NCI-H1092 treated with DMSO at 0.1 percent for 48 hours (cell line): ENCODE measurements around the gene ARID1B.

ENCODE experiments used
- DNase-seq: peaks from one replicate; lab custom pipeline; 2025; lab: John Stamatoyannopoulos, UW

ARID1B gene

DNA sequence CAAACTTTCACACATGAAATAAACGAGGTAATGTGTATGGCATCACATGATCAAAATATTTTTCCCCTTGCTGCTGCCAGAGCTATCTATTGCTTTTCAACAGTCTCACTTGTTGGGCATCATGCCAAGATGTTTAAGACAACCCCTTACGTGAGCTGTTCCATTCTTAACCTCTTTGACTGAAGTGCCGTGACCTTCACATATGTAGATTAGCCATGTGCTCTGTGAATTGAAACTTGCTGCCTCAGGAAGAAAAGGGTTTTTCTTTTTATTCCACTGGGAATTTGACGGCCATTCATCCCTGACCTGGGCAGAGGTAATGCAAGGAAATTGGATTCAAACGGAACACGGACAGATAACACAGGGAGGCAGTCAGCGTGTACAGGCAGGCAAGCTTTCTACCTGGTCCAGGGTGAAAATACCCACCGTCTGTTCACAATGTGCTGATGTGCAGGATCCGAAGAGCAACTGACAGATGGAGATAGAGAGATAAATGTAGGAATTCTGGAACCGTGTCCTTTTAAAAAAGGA is 14.2 kb downstream of the ARID1B start:
- DNase-seq: peak; percentile 64

GRCh38 chr6:156793200-156793599 is 16.0 kb downstream of the ARID1B start:
- no peak for DNase-seq

DNA sequence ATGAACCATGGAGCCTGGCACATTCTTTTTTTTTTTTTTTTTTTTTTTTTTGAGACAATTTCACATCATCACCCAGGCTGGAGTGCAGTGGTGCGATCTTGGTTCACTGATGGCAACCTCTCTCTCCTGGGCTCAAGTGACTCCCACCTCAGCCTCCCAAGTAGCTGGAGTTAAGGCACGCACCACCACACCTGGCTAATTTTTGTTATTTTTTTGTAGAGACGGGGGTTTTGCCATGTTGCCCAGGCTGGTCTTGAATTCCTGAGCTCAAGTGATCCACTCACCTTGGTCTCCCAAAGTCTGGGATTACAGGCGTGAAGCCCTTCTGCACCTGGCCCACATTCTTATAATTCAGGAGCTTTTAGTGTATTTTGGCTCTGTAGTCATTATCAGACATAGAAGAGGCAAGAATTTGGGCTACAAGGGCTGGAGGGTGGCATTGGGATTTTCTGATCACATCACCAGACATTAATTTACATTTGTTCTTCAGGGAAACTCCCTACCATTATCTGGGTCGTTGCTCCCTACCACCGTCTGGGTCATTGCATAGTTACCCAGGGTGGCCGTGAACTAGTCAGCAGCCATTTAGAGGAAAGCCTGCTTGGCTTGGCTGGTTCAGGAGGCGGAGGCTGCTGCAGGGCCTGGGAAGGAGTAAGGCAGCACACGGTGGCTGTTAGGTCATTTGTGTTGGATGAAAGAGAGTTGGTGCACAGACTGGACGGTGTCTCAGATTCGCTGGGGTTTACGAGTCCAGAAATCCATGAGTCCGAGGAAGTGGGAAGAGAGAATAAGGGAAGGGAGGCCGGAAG is 17.6 kb downstream of the ARID1B start:
- DNase-seq: no peak

DNA sequence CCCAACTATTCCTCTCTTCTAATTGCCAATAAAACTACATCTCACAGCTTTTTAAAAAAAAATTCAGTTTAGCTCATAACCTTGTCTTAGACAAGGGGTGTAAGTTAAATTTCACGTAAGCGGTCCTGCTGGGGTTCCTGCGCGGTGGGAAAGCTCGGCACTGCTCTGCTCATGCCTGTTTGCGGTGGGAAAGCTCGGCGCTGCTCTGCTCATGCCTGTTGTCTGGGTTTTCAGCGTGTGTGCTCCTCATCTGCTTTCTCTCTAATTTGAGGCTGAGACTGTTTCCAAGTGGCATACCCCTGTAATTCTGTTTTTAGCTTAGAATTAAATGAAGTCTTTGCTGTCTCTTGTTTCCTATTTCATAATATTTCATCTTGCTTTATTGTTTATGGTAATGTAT is 18.6 kb downstream of the ARID1B start:
- no peak for DNase-seq

DNA sequence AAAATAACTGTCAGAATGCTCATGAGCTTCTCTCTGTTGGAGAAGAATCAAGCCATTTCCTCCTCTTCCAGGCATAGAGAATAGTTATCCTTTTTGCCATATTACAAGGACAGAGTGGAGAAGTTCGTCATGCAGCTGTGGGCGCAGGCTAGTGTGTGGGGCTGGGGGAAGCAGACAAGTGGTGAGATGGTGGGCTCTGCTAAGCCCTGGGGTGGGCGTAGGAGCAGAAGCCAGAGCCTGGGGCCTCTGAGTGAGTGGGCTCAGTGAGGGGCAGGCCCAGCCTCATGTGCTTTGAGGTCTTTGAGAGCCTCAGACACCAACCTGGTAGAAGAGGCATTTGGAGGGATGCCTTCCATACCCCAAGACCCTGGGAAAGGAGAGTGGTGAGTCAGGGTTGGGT is 19.4 kb downstream of the ARID1B start:
- DNase-seq: no peak

GRCh38 chr6:156797901-156798735 is 20.9 kb downstream of the ARID1B start:
- no peak for DNase-seq

DNA sequence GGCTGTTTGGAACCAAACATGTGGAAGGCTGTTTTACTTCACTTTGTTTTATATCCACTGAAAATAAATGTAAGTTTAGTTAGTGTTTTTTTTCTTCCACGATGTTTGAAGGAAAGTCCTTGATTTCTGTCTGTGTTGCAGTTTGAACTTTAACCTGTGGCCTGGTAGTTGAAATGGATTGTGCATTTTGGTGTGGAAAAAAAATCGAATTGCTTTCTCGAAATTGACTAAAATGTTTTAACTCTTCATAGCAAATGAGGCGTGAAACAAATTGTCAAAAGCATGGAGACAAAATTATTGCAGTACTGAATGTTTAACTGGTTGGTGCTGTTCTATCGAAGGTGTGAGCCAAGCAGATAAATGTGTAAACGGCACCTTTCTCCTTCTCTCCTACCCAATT is 24.5 kb downstream of the ARID1B start:
- no peak for DNase-seq

- DNase-seq: no peak
These were observed 26.2 kb downstream of the ARID1B start for GRCh38 chr6:156803353-156803752.

DNA sequence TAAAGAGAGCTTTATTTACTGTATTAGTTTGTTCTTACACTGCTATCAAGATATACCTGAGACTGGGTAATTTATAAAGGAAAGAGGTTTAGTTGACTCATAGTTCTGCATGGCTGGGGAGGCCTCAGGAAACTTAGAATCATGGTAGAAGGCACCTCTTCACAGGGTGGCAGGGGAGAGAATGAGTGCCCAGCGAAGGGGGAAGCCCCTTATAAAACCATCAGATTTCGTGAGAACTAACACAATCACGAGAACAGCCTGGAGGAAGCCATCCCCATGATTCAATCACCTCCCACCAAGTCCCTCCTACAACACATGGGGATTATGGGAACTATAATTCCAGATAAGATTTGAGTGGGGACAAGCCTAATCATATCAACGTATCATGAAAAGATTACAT is 27.2 kb downstream of the ARID1B start:
- no peak for DNase-seq

DNA sequence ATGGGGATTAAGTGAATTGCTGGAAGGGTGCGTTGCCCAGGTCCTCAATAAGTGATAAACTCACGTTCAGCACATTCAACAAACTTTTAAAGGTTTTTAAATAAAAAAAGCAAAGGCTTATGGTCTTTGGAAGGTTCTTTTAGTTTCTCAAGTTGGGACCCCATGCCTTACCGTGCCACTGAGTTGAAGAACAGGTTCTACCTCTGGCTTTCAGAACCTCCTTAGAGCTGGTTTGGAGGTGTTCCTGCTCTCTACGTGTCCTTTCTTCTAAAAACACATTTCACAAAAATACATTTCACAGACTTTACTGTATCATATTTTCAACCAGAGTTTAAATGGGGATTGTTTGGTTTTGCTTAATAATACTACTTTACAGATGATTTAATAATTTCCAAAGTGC is 29.0 kb downstream of the ARID1B start:
- DNase-seq: no peak

GRCh38 chr6:156807028-156807427 is 29.9 kb downstream of the ARID1B start:
- DNase-seq: no peak

GRCh38 chr6:156807795-156808194 is 30.6 kb downstream of the ARID1B start:
- DNase-seq: no peak

DNA sequence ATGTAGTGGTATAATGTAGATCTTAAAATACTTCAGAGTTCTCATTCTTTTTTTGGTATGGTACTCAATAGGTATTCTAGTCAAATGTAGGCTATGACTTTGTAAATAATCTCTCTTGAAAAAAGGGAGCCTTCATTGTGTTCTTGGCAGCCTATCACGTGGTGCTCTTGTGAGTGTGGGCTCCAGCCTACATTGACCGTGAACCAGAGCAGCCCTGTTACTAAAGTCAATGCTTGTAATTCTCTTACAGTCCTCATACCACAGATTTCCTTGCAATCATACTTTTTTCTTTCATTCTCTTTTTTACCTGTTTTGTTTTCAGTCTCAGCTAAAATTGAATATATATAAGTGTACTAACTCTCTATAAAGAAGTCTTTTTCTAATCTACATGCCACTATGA is 31.1 kb downstream of the ARID1B start:
- DNase-seq: peak; percentile 8

DNA sequence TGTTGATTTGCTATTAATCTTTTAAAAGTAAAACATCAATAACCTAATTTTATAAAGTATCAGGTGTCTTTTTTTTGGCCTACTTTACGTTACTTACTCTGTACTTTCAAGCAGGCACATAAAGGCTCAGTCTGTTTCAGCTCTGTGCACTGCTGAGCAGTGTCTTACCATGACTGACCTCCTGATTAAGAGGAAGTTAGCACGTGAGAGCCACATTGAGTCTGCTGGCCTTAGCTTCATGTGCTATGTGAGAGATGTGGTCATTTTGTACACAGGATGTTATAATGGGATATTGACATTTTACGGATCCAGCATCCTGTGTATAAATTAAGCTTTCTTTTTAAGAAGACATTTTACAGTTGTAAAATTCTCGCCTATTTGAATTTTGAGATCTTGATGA is 31.9 kb downstream of the ARID1B start:
- DNase-seq: no peak

- no peak for DNase-seq
These were observed 32.4 kb downstream of the ARID1B start for GRCh38 chr6:156809446-156810178.

DNA sequence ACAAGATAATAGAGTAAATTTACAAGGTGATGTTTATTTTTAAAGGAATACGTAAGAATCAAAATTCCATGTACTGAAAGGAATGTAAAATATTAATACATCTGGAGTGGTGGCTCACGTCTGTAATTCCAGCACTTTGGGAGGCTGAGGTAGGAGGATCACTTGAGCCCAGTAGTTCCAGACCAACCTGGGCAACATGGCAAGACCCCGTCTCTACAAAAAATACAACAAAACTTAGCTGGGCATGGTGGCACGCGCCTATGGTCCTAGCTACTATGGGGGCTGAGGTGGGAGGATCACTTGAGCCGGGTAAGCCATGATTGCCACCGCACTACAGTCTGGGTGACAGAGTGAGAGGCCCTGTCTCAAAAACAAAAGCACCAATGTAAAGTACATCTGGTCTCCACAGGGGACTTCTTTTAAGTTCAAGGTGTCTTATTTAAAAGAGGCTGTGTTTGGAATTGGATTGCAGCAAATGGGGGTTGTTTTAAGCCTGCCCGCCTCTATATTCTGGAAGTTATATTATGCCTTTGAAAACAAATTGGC is 36.9 kb downstream of the ARID1B start:
- DNase-seq: no peak

GRCh38 chr6:156816505-156816904 is 39.3 kb downstream of the ARID1B start:
- no peak for DNase-seq

- no peak for DNase-seq
These were observed 43.1 kb downstream of the ARID1B start for GRCh38 chr6:156820089-156820798.

DNA sequence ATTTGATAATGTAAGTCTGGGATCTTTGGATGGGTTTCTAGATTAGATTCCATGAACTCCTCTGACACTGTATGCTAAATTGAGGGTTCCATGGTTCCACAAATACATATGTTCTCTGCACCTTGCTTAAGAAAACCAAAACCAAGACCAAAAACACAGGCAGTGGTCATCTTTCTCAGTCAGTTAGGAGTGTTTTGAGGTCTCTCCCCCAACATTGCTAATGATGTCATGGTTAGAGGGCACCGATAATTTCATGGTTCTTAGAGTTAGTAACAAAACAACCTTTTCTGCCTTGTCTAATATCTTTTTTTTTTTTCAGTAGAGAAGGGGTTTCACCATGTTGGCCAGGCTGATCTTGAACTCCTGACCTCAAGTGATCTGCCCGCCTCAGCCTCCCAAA is 44.5 kb downstream of the ARID1B start:
- no peak for DNase-seq

- DNase-seq: no peak
These were observed 45.6 kb downstream of the ARID1B start for GRCh38 chr6:156822747-156823206.

- DNase-seq: no peak
These were observed 47.0 kb downstream of the ARID1B start for GRCh38 chr6:156824142-156824541.
